Neural cell (in vitro differentiated cells): Measurements from ENCODE around the gene GUCY2F. TPM values are rescaled to one million over a fixed set of nuclear protein-coding genes. Genes with fewer than 3 reads are reported as not detected.

Experiments used
- H2AFZ ChIP-seq: fragments of 200-600, 300-800 bp; sonication (generic), shearing (Covaris generic); 2 replicates; pipeline ENCODE4 v1.6.0; 2014; ENCODE audit warnings: low read depth, mild to moderate bottlenecking, antibody characterized with exemption, low read length, moderate library complexity
- H3F3A ChIP-seq: fragments of 200-600 bp; shearing (Covaris generic); 2 replicates; pipeline ENCODE4 v1.6.1; 2016; ENCODE audit warnings: mild to moderate bottlenecking, moderate library complexity, mixed read lengths, antibody characterized with exemption, low read length; ENCODE audit not compliant: insufficient read depth, poor library complexity, severe bottlenecking
- H3K27ac ChIP-seq: fragments of 200-600, 300-800 bp; sonication (generic), shearing (Covaris generic); 2 replicates; pipeline ENCODE4 v1.5.1; 2014; ENCODE audit warnings: mild to moderate bottlenecking, low read length, moderate library complexity
- H3K27me3 ChIP-seq: fragments of 300-800, 200-600 bp; sonication (generic), shearing (Covaris generic); 2 replicates; pipeline ENCODE4 v1.6.0; 2014; ENCODE audit warnings: mild to moderate bottlenecking, low read depth, low read length, moderate library complexity; ENCODE audit not compliant: insufficient read depth
- H3K36me3 ChIP-seq: fragments of 300-800, 200-600 bp; sonication (generic), shearing (Covaris generic); 2 replicates; pipeline ENCODE4 v1.5.1; 2014; ENCODE audit warnings: mild to moderate bottlenecking, antibody characterized with exemption, low read length, moderate library complexity; ENCODE audit not compliant: insufficient read depth
- H3K4me2 ChIP-seq: fragments of 300-800, 200-600 bp; sonication (generic), shearing (Covaris generic); 2 replicates; pipeline ENCODE4 v1.6.0; 2014; ENCODE audit warnings: mild to moderate bottlenecking, low read length
- H3K4me3 ChIP-seq: fragments of 300-800, 200-600 bp; sonication (generic), shearing (Covaris generic); 2 replicates; pipeline ENCODE4 v1.5.1; 2014; ENCODE audit warnings: mild to moderate bottlenecking, low read length, moderate library complexity
- H3K79me2 ChIP-seq: fragments of 200-600 bp; shearing (Covaris generic); replicated peaks from 2 replicates; pipeline ENCODE4 v1.6.0; 2014; ENCODE audit warnings: mild to moderate bottlenecking, low read length, moderate library complexity; ENCODE audit not compliant: insufficient read depth
- H3K9ac ChIP-seq: fragments of 300-800, 200-600 bp; sonication (generic), shearing (Covaris generic); 2 replicates; pipeline ENCODE4 v1.6.1; 2016; ENCODE audit warnings: mild to moderate bottlenecking, low read length, mixed read lengths
- H3K9me2 ChIP-seq: fragments of 200-600 bp; shearing (Covaris generic); 2 replicates; pipeline ENCODE4 v1.6.1; 2016; ENCODE audit warnings: mild to moderate bottlenecking, low read length, mixed read lengths; ENCODE audit not compliant: insufficient read depth
- H3K9me3 ChIP-seq: fragments of 200-600, 300-800 bp; sonication (generic), shearing (Covaris generic); 2 replicates; pipeline ENCODE4 v1.6.1; 2016; ENCODE audit warnings: mild to moderate bottlenecking, mixed run types, low read length, moderate library complexity, mixed read lengths
- H4K20me1 ChIP-seq: fragments of 200-600 bp; shearing (Covaris generic); 2 replicates; pipeline ENCODE4 v1.6.1; 2016; ENCODE audit warnings: mild to moderate bottlenecking, mixed run types; ENCODE audit not compliant: insufficient read depth
- EP300 ChIP-seq: fragments of 450-650 bp; conservative IDR thresholded peaks from 2 replicates; pipeline ENCODE4 v1.6.1; 2014; ENCODE audit warnings: antibody characterized with exemption, mild to moderate bottlenecking, moderate library complexity; ENCODE audit not compliant: poor library complexity, severe bottlenecking
- EZH2 ChIP-seq: fragments of 200-600, 300-800 bp; shearing (Covaris generic), sonication (generic); IDR thresholded peaks from 2 replicates; pipeline ENCODE4 v1.6.1; 2014; ENCODE audit warnings: antibody characterized with exemption, low read length, borderline replicate concordance, mild to moderate bottlenecking; ENCODE audit not compliant: insufficient read depth, poor library complexity, severe bottlenecking
- MXI1 ChIP-seq: fragments of 450-650 bp; conservative IDR thresholded peaks from 2 replicates; pipeline ENCODE4 v1.6.1; 2014; ENCODE audit warnings: antibody characterized with exemption, mild to moderate bottlenecking; ENCODE audit not compliant: poor library complexity, severe bottlenecking
- POLR2AphosphoS5 ChIP-seq: IDR thresholded peaks from 2 replicates; pipeline ENCODE4 v1.6.1; 2012
- RAD21 ChIP-seq: fragments of 450-650 bp; conservative IDR thresholded peaks from 2 replicates; pipeline ENCODE4 v1.6.1; 2014; ENCODE audit warnings: antibody characterized with exemption, mild to moderate bottlenecking, moderate library complexity
- SMC3 ChIP-seq: fragments of 450-650 bp; conservative IDR thresholded peaks from 2 replicates; pipeline ENCODE4 v1.6.1; 2014; ENCODE audit warnings: antibody characterized with exemption, mild to moderate bottlenecking, moderate library complexity; ENCODE audit not compliant: poor library complexity
- TAF1 ChIP-seq: IDR thresholded peaks from 2 replicates; pipeline ENCODE4 v1.6.1; 2012; ENCODE audit warnings: low read depth
- polyA plus RNA-seq: library from polyadenylated mRNA; depleted of rRNA; stranded (reverse); fragments of >200 nt; gene quantifications from 2 replicates; pipeline ENCODE4 v1.2.3, GENCODE V29; 2014
- TF ChIP-seq, protein P1 (sequence below): IDR thresholded peaks from 2 replicates; pipeline ENCODE4 v1.6.1; 2012; ENCODE audit warnings: borderline replicate concordance
- TF ChIP-seq, protein P2 (sequence below): fragments of 450-650 bp; IDR thresholded peaks from 2 replicates; pipeline ENCODE4 v1.5.1; 2014; ENCODE audit warnings: antibody characterized with exemption, mild to moderate bottlenecking, moderate library complexity; ENCODE audit not compliant: poor library complexity, severe bottlenecking

GUCY2F gene
- polyA plus RNA-seq, 1 donor from 2014 or later, result not detected

DNA sequence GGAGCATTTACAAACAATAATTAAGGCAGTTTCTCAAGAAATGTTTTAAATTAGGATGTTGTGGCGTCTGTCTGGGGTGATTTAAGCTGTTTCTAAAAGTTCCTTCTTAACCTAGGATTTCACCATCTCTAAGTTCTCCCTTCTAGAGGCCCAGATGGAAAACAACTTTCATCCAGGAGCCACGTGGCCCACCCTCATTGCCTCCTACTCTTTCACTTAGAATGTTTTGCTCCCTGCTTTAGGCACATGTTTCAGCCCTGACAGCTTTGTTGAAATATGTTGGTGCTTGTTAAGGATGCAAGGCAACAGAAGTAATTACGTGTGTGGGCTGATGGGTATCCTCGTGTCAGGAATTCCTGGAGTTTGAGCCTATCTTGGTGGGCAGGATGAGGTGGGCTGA is 131.3 kb downstream of the GUCY2F start:
- Histone ChIP-seq H2AFZ (no peak overlapping the region), H3K79me2 (no peaks in the 10 kb centered on the region), H3K9me3 (no peaks in the 10 kb centered on the region), H4K20me1 (no peaks in the 10 kb centered on the region), H3K27me3 (no peaks in the 10 kb centered on the region), H3K9ac (no peak overlapping the region), H3K4me3 (no peak overlapping the region), H3K9me2 (no peaks in the 10 kb centered on the region), H3K4me2 (no peak overlapping the region), H3K36me3 (no peaks in the 10 kb centered on the region), H3K27ac (no peak overlapping the region), H3F3A (no peaks in the 10 kb centered on the region)
- no peak for TF ChIP-seq SMC3
- TF ChIP-seq EZH2, result no peak
- TF ChIP-seq, protein P1, sequence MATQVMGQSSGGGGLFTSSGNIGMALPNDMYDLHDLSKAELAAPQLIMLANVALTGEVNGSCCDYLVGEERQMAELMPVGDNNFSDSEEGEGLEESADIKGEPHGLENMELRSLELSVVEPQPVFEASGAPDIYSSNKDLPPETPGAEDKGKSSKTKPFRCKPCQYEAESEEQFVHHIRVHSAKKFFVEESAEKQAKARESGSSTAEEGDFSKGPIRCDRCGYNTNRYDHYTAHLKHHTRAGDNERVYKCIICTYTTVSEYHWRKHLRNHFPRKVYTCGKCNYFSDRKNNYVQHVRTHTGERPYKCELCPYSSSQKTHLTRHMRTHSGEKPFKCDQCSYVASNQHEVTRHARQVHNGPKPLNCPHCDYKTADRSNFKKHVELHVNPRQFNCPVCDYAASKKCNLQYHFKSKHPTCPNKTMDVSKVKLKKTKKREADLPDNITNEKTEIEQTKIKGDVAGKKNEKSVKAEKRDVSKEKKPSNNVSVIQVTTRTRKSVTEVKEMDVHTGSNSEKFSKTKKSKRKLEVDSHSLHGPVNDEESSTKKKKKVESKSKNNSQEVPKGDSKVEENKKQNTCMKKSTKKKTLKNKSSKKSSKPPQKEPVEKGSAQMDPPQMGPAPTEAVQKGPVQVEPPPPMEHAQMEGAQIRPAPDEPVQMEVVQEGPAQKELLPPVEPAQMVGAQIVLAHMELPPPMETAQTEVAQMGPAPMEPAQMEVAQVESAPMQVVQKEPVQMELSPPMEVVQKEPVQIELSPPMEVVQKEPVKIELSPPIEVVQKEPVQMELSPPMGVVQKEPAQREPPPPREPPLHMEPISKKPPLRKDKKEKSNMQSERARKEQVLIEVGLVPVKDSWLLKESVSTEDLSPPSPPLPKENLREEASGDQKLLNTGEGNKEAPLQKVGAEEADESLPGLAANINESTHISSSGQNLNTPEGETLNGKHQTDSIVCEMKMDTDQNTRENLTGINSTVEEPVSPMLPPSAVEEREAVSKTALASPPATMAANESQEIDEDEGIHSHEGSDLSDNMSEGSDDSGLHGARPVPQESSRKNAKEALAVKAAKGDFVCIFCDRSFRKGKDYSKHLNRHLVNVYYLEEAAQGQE, result no peak
- no peak for TF ChIP-seq POLR2AphosphoS5
- TF ChIP-seq MXI1, result no peak
- no peak for TF ChIP-seq TAF1
- TF ChIP-seq RAD21, result no peak
- TF ChIP-seq, protein P2, sequence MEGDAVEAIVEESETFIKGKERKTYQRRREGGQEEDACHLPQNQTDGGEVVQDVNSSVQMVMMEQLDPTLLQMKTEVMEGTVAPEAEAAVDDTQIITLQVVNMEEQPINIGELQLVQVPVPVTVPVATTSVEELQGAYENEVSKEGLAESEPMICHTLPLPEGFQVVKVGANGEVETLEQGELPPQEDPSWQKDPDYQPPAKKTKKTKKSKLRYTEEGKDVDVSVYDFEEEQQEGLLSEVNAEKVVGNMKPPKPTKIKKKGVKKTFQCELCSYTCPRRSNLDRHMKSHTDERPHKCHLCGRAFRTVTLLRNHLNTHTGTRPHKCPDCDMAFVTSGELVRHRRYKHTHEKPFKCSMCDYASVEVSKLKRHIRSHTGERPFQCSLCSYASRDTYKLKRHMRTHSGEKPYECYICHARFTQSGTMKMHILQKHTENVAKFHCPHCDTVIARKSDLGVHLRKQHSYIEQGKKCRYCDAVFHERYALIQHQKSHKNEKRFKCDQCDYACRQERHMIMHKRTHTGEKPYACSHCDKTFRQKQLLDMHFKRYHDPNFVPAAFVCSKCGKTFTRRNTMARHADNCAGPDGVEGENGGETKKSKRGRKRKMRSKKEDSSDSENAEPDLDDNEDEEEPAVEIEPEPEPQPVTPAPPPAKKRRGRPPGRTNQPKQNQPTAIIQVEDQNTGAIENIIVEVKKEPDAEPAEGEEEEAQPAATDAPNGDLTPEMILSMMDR, result no peak

DNA sequence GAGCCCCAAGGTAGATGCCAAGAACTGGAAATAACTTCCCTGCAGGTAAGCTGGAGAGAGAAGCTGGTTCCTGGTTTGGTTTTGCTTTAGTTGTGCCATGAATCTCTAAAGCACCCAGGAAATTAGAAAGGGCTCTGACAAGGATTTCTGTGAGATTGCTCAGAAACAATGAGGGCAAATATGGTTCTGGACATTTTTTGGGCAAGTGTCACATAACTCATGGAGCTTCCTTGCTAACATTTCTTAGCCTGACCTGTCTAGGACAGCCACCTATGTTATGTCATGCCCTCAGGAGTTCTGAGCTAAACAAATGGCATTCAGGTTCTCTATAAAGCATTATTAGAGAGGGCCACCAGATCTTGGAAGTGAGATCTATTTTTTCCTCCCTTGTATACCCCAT is 131.8 kb downstream of the GUCY2F start:
- Histone ChIP-seq H3K79me2 (no peaks in the 10 kb centered on the region), H3K9me3 (no peaks in the 10 kb centered on the region), H3K27me3 (no peaks in the 10 kb centered on the region), H3K9ac (no peak overlapping the region), H3K27ac (no peak overlapping the region), H2AFZ (no peak overlapping the region), H4K20me1 (no peaks in the 10 kb centered on the region), H3F3A (no peaks in the 10 kb centered on the region), H3K36me3 (no peaks in the 10 kb centered on the region), H3K4me2 (no peak overlapping the region), H3K9me2 (no peaks in the 10 kb centered on the region), H3K4me3 (no peak overlapping the region)
- TF ChIP-seq EZH2 (no peak), TAF1 (no peak), RAD21 (no peak), SMC3 (no peak), MXI1 (no peak), EP300 (no peak), POLR2AphosphoS5 (no peak)
- TF ChIP-seq, protein P2, result no peak
- TF ChIP-seq, protein P1, result no peak
